K562 (cell line): Measurements from ENCODE around the gene SUDS3. TPM values are rescaled to one million over a fixed set of nuclear protein-coding genes. Genes with fewer than 3 reads are reported as not detected.

Experiments
- HDAC6 ChIP-seq: IDR thresholded peaks from 2 replicates; pipeline ENCODE4 v1.6.1; 2012; ENCODE audit warnings: low read depth, mild to moderate bottlenecking, control low read depth, inconsistent platforms, low read length, moderate library complexity
- HEY1 ChIP-seq: fragments of 250-450 bp; sonication (Bioruptor Pico); IDR thresholded peaks from 2 replicates; pipeline ENCODE4 v1.5.0; 2020; ENCODE audit warnings: mild to moderate bottlenecking, moderate library complexity, borderline replicate concordance
- HNRNPH1 ChIP-seq: fragments of 200-400 bp; formaldehyde crosslinking; optimal IDR thresholded peaks from 2 replicates; pipeline ENCODE3; 2017; ENCODE audit warnings: low read depth, mild to moderate bottlenecking, low read length, moderate library complexity
- REST ChIP-seq, 2 experiments: fragments of 450-650 bp; formaldehyde crosslinking in 1 of 2; IDR thresholded peaks; 2 replicates each; pipeline versions ENCODE4 v1.4.0 to v1.6.1; 2014 to 2020; ENCODE audit warnings: mild to moderate bottlenecking in 2 of 2, borderline replicate concordance in 1 of 2, low read depth in 1 of 2
- ZNF197 ChIP-seq: fragments of 200-800 bp; sonication (Bioruptor generic); IDR thresholded peaks from 2 replicates; pipeline ENCODE4 v1.6.1; 2016; ENCODE audit warnings: low read depth, missing genetic modification characterization, missing compliant biosample characterization
- polyA plus RNA-seq, 8 experiments: library from polyadenylated mRNA; depleted of rRNA in 4 of 8; stranded (reverse) in 5 of 8; unstranded in 3 of 8; fragments of >200 nt; fragmentation: Nextera tagmentation in 2 of 8; fragmentation: Illumina TruSeq in 1 of 8; extraction: Ambion mirVana in 2 of 8; extraction: Trizol in 1 of 8; gene quantifications; 2 replicates each; pipeline versions ENCODE4 v1.2.1 to v1.2.3, GENCODE V29; 2011 to 2014; ENCODE audit warnings: inconsistent platforms in 1 of 8, missing spikeins in 1 of 8
- total RNA-seq, 7 experiments: library from RNA; depleted of rRNA in 6 of 7; stranded (reverse); fragments of >200 nt in 6 of 7; fragmentation: Illumina TruSeq in 2 of 7; extraction: Trizol in 2 of 7; gene quantifications; 2 replicates each; pipeline versions ENCODE4 v1.2.1 to v1.2.3, GENCODE V29; 2011 to 2021; ENCODE audit warnings: low replicate concordance in 1 of 7
- TF ChIP-seq, protein P1 (sequence below): sonication (generic); formaldehyde crosslinking; IDR thresholded peaks from 2 replicates; pipeline ENCODE4 v1.8.0; 2023; ENCODE audit warnings: missing genetic modification reagents, mild to moderate bottlenecking, borderline replicate concordance
- TF ChIP-seq, protein P2 (sequence below): fragments of 250-450 bp; sonication (Bioruptor Pico); IDR thresholded peaks from 2 replicates; pipeline ENCODE4 v1.4.0; 2020; ENCODE audit warnings: mild to moderate bottlenecking, moderate library complexity

The SUDS3 gene
- total and polyA plus RNA-seq, 9 of the 15 experiments (the other 6 are each of a cell fraction or from before 2014, with no cell fraction given) = 6.6 to 30.5 (median 23.3) TPM

- TF ChIP-seq, protein P1, sequence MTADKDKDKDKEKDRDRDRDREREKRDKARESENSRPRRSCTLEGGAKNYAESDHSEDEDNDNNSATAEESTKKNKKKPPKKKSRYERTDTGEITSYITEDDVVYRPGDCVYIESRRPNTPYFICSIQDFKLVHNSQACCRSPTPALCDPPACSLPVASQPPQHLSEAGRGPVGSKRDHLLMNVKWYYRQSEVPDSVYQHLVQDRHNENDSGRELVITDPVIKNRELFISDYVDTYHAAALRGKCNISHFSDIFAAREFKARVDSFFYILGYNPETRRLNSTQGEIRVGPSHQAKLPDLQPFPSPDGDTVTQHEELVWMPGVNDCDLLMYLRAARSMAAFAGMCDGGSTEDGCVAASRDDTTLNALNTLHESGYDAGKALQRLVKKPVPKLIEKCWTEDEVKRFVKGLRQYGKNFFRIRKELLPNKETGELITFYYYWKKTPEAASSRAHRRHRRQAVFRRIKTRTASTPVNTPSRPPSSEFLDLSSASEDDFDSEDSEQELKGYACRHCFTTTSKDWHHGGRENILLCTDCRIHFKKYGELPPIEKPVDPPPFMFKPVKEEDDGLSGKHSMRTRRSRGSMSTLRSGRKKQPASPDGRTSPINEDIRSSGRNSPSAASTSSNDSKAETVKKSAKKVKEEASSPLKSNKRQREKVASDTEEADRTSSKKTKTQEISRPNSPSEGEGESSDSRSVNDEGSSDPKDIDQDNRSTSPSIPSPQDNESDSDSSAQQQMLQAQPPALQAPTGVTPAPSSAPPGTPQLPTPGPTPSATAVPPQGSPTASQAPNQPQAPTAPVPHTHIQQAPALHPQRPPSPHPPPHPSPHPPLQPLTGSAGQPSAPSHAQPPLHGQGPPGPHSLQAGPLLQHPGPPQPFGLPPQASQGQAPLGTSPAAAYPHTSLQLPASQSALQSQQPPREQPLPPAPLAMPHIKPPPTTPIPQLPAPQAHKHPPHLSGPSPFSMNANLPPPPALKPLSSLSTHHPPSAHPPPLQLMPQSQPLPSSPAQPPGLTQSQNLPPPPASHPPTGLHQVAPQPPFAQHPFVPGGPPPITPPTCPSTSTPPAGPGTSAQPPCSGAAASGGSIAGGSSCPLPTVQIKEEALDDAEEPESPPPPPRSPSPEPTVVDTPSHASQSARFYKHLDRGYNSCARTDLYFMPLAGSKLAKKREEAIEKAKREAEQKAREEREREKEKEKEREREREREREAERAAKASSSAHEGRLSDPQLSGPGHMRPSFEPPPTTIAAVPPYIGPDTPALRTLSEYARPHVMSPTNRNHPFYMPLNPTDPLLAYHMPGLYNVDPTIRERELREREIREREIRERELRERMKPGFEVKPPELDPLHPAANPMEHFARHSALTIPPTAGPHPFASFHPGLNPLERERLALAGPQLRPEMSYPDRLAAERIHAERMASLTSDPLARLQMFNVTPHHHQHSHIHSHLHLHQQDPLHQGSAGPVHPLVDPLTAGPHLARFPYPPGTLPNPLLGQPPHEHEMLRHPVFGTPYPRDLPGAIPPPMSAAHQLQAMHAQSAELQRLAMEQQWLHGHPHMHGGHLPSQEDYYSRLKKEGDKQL (CRISPR knock-in tag) = no peak
- TF ChIP-seq HEY1 (no peak), REST (IDR thresholded peaks at IDR 0.05; ENCODE audit: borderline replicate concordance) (peak; percentile 26; the same call in 1 of the 2 replicates), REST (CRISPR knock-in tag; IDR thresholded peaks at IDR 0.05; ENCODE audit: low read depth) (no peak), HDAC6 (no peak), ZNF197 (no peak), HNRNPH1 (no peak)
- TF ChIP-seq, protein P2, sequence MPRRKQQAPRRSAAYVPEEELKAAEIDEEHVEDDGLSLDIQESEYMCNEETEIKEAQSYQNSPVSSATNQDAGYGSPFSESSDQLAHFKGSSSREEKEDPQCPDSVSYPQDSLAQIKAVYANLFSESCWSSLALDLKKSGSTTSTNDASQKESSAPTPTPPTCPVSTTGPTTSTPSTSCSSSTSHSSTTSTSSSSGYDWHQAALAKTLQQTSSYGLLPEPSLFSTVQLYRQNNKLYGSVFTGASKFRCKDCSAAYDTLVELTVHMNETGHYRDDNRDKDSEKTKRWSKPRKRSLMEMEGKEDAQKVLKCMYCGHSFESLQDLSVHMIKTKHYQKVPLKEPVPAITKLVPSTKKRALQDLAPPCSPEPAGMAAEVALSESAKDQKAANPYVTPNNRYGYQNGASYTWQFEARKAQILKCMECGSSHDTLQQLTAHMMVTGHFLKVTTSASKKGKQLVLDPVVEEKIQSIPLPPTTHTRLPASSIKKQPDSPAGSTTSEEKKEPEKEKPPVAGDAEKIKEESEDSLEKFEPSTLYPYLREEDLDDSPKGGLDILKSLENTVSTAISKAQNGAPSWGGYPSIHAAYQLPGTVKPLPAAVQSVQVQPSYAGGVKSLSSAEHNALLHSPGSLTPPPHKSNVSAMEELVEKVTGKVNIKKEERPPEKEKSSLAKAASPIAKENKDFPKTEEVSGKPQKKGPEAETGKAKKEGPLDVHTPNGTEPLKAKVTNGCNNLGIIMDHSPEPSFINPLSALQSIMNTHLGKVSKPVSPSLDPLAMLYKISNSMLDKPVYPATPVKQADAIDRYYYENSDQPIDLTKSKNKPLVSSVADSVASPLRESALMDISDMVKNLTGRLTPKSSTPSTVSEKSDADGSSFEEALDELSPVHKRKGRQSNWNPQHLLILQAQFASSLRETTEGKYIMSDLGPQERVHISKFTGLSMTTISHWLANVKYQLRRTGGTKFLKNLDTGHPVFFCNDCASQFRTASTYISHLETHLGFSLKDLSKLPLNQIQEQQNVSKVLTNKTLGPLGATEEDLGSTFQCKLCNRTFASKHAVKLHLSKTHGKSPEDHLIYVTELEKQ (CRISPR knock-in tag) = no peak
Observed at GRCh38 chr12:118377884-118378470, 1.6 kb downstream of the SUDS3 start (continued).
